ENCODE data around the gene XK. TPM values are rescaled to one million over a fixed set of nuclear protein-coding genes. Genes with fewer than 3 reads are reported as not detected.

Gene XK
- total RNA-seq, 1 experiment from 2014 or later, result 11.3 TPM

DNA sequence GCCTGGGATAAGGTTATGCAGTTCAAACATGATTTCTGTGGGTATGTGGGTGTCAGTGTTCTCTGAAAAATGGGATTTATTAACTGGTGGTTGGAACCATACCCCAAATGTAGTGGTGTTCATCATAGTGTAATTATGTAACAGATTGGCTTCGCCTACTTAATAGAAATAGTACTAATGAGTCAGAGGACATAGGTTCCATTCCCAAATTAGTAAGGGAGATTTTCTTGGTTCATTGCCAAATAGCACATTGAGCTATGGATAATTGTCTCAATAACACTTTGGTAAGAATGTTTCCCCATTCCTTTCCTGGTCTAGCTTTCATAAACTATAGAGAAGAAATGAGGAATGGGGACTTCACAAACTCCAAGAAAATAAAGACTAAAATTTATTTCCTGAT lies 73.8 kb downstream of the XK start:
- Mint-ChIP-seq H3K36me3 (ENCODE audit: insufficient read depth, unreplicated experiment) (no peaks in the 10 kb centered on the region), H3K9me3 (ENCODE audit: low read depth, unreplicated experiment) (no peaks in the 10 kb centered on the region), H3K4me3 (ENCODE audit: low read depth, unreplicated experiment) (no peak overlapping the region), H3K27me3 (ENCODE audit: unreplicated experiment) (no peaks in the 10 kb centered on the region), H3K4me1 (ENCODE audit: low read depth, unreplicated experiment) (no peaks in the 10 kb centered on the region), H3K27ac (ENCODE audit: unreplicated experiment) (no peak overlapping the region)
- TF ChIP-seq, protein P1, sequence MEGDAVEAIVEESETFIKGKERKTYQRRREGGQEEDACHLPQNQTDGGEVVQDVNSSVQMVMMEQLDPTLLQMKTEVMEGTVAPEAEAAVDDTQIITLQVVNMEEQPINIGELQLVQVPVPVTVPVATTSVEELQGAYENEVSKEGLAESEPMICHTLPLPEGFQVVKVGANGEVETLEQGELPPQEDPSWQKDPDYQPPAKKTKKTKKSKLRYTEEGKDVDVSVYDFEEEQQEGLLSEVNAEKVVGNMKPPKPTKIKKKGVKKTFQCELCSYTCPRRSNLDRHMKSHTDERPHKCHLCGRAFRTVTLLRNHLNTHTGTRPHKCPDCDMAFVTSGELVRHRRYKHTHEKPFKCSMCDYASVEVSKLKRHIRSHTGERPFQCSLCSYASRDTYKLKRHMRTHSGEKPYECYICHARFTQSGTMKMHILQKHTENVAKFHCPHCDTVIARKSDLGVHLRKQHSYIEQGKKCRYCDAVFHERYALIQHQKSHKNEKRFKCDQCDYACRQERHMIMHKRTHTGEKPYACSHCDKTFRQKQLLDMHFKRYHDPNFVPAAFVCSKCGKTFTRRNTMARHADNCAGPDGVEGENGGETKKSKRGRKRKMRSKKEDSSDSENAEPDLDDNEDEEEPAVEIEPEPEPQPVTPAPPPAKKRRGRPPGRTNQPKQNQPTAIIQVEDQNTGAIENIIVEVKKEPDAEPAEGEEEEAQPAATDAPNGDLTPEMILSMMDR (IDR thresholded peaks at IDR 0.05; ENCODE audit: unreplicated experiment), result no peak
- intact Hi-C loops (cut with micrococcal nuclease; ENCODE audit: unreplicated experiment), result no loop called here
- BruUV-seq (replicated peaks), result no TSS peak
- CTCF ChIA-PET, result interaction anchor here (0.7 kb wide), 1 partner anchor 40 kb away, joined by 3 read pairs; no protein-coding TSS in a partner anchor
- no peak for DNase-seq

- H3K36me3 Mint-ChIP-seq (ENCODE audit: insufficient read depth, unreplicated experiment), result no peaks in the 10 kb centered on the region
- no peak overlapping the region for H3K4me3 Mint-ChIP-seq (ENCODE audit: low read depth, unreplicated experiment)
- TF ChIP-seq, protein P1 (IDR thresholded peaks at IDR 0.05; ENCODE audit: unreplicated experiment), result no peak
- DNase-seq, result no peak
- H3K27me3 Mint-ChIP-seq (ENCODE audit: unreplicated experiment), result no peaks in the 10 kb centered on the region
- CTCF ChIA-PET, result interaction anchor here (0.7 kb wide), 1 partner anchor 39 kb away, joined by 3 read pairs; no protein-coding TSS in a partner anchor
- intact Hi-C loops (cut with micrococcal nuclease; ENCODE audit: unreplicated experiment), result no loop called here
- no TSS peak for BruUV-seq (replicated peaks)
- no peak overlapping the region for H3K27ac Mint-ChIP-seq (ENCODE audit: unreplicated experiment)
- no peaks in the 10 kb centered on the region for H3K4me1 Mint-ChIP-seq (ENCODE audit: low read depth, unreplicated experiment)
- no peaks in the 10 kb centered on the region for H3K9me3 Mint-ChIP-seq (ENCODE audit: low read depth, unreplicated experiment)
Observed at GRCh38 chrX:37759878-37760418, 74.4 kb downstream of the XK start.

GRCh38 chrX:37763400-37763799 lies 77.8 kb downstream of the XK start:
- no TSS peak for BruUV-seq (replicated peaks)
- TF ChIP-seq, protein P1 (IDR thresholded peaks at IDR 0.05; ENCODE audit: unreplicated experiment), result no peak
- CTCF ChIA-PET, result interaction anchor here (1.2 kb wide), 1 partner anchor 40 kb away, joined by 3 read pairs; no protein-coding TSS in a partner anchor
- no peak for DNase-seq
- no peaks in the 10 kb centered on the region for H3K36me3 Mint-ChIP-seq (ENCODE audit: insufficient read depth, unreplicated experiment)
- H3K9me3 Mint-ChIP-seq (ENCODE audit: low read depth, unreplicated experiment), result no peaks in the 10 kb centered on the region
- no peaks in the 10 kb centered on the region for H3K27me3 Mint-ChIP-seq (ENCODE audit: unreplicated experiment)
- no peak overlapping the region for H3K27ac Mint-ChIP-seq (ENCODE audit: unreplicated experiment)
- intact Hi-C loops (cut with micrococcal nuclease; ENCODE audit: unreplicated experiment), result no loop called here
- no peaks in the 10 kb centered on the region for H3K4me1 Mint-ChIP-seq (ENCODE audit: low read depth, unreplicated experiment)
- no peak overlapping the region for H3K4me3 Mint-ChIP-seq (ENCODE audit: low read depth, unreplicated experiment)

GRCh38 chrX:37765507-37765906 lies 79.9 kb downstream of the XK start:
- Mint-ChIP-seq H3K27ac (ENCODE audit: unreplicated experiment) (no peak overlapping the region), H3K27me3 (ENCODE audit: unreplicated experiment) (no peaks in the 10 kb centered on the region), H3K4me1 (ENCODE audit: low read depth, unreplicated experiment) (no peaks in the 10 kb centered on the region), H3K9me3 (ENCODE audit: low read depth, unreplicated experiment) (peaks cover 3% of the 10 kb centered on the region), H3K4me3 (ENCODE audit: low read depth, unreplicated experiment) (no peak overlapping the region), H3K36me3 (ENCODE audit: insufficient read depth, unreplicated experiment) (no peaks in the 10 kb centered on the region)
- DNase-seq, result no peak
- BruUV-seq (replicated peaks), result no TSS peak
- intact Hi-C loops (cut with micrococcal nuclease; ENCODE audit: unreplicated experiment), result no loop called here
- TF ChIP-seq, protein P1 (IDR thresholded peaks at IDR 0.05; ENCODE audit: unreplicated experiment), result no peak
- CTCF ChIA-PET, result no interaction called here
